ENCODE data around the gene ZNF214.
"Not testable (repeated sequence)": the region's sequence is repeated elsewhere in the genome, so short reads cannot be mapped to it uniquely, and the experiment has no call there.

ZNF214 gene

DNA sequence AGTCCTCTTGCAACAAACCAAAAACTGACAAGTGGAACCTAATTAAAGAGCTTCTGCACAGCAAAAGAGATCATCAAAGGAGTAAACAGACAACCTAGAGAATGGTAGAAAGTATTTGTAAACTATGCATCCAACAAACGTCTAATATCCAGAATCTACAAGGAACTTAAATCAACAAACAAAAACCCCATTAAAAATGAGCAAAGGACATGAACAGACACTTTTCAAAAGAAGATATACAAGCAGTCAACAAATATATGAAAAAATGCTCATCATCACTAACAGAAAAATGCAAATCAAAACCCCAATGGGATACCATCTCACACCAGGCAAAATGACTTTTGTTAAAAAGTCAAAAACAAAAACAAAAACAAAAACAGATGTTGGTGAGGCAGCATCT, 33.7 kb downstream of the ZNF214 start:
- no peak for DNase-seq

DNA sequence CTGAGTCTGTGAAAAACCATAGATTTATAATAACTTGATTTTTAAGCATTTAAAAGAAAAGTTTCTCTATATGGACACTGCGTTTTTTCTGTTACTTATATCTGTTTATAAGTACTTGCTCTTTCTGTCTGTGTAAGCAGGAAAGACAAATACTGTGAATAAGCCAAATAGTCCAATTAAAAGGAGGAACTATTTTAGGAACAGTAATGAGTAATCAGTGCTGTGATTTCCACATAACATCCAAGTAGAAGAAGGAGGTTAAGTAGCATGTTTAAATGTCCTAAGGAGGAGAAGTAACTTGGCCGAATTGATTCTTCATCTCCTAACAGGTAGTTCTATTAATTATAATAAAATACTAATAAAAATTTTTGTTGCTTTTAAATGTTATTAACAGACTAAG, 40.8 kb downstream of the ZNF214 start:
- no peak for DNase-seq

- not testable (repeated sequence) for DNase-seq
Observed at GRCh38 chr11:6969854-6970253, 50.3 kb downstream of the ZNF214 start.

DNA sequence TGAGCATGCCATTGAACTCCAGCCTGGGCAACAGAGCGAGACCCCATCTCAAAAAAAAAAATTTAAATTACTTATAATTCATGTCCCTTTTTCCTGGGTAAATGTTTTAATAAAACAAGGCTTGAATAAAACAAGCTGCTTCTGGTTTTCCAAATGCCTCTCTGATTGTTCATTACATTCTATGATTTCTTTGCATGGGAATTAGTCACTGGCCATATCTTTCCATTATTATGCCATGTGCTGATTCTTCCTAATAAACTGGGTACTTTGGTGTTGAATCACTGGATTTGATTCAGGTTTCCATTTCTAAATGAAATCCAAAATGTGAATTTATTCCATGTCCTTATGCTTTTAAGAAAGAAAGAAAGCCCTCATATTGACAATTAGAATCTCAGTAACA, 51.3 kb downstream of the ZNF214 start:
- DNase-seq = no peak

GRCh38 chr11:6962673-6963072, 57.5 kb downstream of the ZNF214 start:
- no peak for DNase-seq

- DNase-seq = no peak
Observed at GRCh38 chr11:6962141-6962540, 58.0 kb downstream of the ZNF214 start.

DNA sequence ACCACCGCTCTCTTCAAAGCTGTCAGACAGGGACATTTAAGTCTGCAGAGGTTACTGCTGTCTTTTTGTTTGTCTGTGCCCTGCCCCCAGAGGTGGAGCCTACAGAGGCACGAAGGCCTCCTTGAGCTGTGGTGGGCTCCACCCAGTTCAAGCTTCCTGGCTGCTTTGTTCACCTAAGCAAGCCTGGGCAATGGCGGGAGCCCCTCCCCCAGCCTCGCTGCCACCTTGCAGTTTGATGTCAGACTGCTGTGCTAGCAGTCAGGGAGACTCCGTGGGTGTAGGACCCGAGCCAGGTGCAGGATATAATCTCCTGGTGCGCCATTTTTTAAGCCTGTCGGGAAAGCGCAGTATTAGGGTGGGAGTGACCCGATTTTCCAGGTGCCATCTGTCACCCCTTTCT, 65.9 kb downstream of the ZNF214 start:
- DNase-seq = not testable (repeated sequence)
